Epidermal melanocyte (primary cell): Measurements from ENCODE around the gene SLF2.
"Not testable (repeated sequence)": the region's sequence is repeated elsewhere in the genome, so short reads cannot be mapped to it uniquely, and the experiment has no call there.

Experiments used
- DNase-seq: peaks from one replicate; pipeline ENCODE4 v3.0.0; 2011; ENCODE audit warnings: low spot score; ENCODE audit not compliant: insufficient read length

Gene SLF2

DNA sequence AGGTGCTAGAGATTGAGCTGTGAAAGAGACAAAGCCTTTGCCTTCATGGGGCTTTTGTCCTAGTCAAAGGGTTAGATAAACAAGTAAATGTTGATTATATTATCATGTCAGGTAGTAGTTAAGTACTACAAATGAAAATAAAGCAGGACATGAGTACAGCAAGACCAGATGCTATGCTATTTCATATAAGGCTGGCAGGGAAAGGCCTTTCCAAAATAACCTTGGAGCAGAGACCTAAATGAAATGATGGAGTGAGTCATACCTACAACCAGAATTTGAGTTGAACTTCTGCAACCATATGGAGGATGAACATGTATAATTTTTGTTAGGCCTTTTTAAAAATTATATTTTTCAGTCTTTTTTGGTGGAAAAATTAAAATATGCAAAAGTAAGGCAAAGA lies 33.0 kb downstream of the SLF2 start:
- no peak for DNase-seq

DNA sequence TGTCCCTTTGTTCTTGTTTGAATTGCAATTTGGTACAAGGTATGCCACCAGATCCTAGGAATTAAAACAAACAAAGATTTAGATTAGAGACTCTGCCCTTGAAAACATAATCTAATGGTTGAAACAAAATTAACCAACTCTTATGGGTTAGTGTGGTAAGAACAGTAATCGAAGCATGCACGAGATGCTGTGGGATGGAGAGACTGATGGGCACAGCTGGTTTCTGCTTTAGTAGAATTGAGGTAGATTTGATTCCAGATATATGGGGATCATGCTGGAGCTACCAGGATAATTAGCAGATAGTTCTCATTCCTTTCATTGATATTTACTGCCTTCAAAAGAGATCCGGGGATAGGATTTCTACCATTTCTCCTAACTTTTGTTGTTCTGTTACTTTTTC lies 36.2 kb downstream of the SLF2 start:
- DNase-seq, result no peak

DNA sequence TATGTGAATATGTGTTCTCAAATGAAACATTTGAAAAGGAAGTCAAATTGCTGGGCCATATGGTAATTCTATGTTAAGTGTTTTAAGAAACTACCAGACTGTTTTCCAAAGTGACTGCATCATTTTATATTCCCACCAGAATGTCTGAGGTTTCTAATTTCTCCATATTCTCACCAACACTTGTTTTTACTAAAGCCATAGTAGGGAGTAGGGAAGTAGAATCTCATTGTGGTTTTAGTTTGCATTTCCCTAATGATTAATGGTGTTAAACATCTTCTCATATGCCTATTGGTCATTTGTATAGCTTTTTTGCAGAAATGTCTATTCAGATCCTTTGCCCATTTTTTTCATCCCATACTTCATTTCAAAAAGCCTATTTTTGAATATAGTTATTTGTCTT lies 47.5 kb downstream of the SLF2 start:
- DNase-seq, result no peak

DNA sequence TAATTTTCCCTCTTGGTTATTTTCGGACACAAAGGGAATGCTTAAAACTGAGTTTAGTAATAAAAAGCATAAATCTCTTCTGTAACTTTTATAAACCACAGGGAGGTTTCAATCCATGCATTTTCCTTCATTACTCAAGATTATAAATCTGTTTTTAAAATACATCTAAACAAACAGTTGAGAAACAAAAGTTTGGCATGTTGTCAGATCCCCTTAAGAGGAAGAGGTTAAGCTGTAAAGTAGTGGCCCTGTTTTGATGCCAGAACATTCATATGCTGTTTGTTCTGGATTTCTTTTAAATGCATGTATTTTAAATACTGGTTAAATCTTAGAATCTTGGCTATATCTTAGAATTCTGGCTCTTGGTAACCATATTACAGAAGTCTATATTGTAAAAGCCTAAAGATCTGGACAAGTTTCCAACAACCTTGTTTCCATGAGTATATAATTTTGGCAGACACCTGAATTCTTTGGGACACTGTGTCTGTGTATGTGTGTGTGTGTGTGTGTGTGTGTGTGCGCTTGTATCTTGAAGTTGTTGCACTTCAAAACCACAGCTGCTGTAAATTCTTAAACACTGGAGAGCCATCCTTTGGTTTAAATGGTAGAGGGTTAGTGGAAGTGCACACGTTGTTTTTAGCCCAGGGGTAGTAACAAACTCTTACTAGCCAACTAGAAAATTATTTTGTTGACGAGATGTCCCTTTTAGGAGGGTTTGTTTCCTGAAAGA lies 49.8 kb downstream of the SLF2 start:
- DNase-seq, result no peak

- no peak for DNase-seq
Measured at GRCh38 chr10:100963826-100964225, 51.1 kb downstream of the SLF2 start.

GRCh38 chr10:100965820-100966219 lies 53.1 kb downstream of the SLF2 start:
- no peak for DNase-seq

DNA sequence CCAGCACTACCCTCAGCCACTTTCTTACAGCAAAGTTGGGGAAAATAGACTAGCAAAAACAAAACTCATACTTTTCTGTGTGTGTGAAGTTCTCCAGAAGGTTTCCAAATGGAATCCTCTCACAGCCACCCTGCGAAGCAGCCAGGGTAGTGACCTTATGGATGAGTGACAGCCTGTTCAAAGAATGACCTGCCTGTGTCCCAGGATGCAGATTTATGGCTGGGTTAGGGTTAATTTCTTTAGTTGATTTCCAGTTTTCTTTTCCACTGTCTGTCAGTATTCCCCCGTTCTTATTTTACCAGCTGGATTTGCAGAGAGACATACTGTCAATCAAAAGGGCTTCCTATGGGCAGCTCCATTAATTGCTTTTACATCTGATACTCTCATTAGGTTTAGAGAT lies 54.1 kb downstream of the SLF2 start:
- no peak for DNase-seq

GRCh38 chr10:100967332-100967731 lies 54.6 kb downstream of the SLF2 start:
- DNase-seq, result no peak

DNA sequence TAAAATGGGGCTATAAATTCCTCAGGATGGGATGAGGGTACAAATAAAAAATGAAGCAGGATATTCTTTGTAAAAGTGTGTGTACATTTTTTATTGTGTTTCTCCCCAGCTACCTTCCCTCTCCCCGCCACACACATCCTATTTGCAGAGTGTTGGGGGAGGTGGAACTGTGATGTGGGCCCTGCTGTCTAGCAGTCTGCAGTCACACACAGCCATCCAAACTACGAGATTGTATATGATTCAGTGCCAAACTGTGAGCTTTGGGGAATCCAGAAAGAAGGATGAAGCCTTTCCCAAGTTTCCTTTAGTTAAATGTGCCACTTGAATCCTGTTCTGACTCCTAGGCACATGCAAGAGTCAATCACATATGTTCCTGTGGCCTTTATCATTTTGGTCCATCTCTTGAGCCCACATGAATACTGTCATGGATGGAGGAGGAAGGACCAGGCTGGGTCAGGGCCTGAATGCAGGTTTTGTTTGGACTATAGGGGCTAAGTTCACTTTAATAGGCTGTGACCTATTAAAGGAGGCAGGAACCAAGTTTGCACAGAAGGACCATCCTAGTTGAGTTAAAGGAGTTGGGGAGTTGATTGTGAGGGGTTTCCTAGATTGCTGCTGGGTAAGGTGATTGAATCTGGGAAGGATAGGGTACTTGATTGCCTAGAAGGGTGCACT lies 55.4 kb downstream of the SLF2 start:
- no peak for DNase-seq

GRCh38 chr10:100968863-100969186 lies 56.1 kb downstream of the SLF2 start:
- DNase-seq, result no peak

DNA sequence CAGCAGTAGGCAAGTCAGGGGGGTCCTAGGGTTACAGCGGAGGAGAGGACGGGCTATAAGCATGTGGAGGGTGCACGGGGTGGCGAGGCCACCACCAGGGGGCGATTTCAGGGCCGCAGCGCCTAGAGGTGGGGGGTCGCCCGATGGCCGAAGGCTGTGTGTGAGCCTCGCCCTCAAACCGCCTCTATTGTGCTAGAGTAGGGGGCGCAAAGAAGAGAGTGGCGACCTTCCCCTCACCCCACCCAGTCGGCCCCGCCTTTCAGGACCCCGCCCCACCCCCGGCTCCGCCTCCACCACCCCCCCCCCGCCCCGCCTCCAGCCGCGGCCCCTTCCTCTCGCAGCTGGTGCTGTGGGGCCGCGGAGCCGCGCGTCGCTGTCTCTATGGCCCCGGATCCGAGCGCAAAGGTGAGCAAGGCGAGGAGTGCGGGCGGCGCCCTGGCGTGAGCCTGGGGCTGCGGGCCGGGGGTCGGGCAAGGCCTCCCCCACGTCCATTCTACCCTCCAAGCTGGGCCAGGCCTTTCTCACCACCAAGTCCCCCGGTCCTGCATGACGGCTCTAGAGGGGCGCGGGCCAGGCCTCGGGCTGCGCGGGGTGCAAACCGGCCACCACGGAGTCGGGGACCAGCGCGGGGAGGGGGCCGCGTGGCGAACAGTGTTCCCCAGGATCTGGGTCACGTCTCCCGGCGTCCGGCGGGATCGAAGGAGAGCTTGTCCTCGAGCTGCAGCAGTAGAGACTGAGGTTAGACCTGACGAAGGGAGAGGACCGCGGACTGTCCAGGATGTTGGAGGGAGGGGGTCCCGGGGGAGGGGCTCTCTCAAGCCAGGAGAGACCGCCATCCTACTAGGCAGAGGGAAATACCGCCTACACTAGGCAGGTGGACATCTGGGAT lies 56.7 kb downstream of the SLF2 start, which contains the start of gene SEMA4G:
TSS of gene SEMA4G (plus strand) at position 318 of the 889 bp plus-strand sequence. CDS start 3,409 bp downstream, outside the sequence.
- peak; percentile 65 for DNase-seq

DNA sequence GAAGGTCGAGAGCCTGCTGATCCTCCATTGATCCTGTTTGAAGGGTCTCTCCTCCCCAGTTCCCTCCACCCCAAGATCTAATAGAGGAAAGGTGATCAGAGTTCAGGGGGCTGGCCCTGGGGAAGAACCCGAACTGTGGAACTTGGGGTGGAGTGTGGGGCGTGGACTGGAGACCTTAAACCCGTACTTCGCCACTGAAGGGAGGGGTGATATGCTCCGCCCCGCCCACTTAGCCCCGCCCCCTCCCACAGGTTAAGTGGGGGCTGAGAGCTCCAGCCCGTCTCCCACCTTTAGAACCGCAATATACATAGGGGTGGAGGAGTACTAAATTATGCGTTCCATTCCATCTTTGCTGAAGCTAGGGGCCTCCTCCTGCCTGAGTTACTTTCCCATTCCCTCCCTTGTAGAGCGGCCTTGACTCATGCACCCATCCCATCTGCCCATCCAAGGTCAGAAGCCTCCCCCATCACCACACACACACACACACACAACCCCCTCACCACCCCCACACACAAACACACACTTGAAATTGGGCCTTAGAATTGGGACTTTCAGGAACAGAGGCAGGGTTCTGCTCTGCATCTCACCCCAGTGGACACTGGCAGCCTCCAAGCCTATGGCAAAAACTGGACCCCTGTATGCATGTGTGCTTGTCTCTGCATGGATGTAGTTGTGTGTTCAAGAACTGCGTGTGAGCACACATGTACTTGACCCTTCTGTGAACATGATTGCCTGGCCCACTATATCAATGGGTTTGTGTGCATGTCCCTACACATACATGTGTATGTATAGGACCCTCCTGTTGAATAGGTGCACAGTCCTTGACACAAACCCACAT lies 57.5 kb downstream of the SLF2 start:
- no peak for DNase-seq

DNA sequence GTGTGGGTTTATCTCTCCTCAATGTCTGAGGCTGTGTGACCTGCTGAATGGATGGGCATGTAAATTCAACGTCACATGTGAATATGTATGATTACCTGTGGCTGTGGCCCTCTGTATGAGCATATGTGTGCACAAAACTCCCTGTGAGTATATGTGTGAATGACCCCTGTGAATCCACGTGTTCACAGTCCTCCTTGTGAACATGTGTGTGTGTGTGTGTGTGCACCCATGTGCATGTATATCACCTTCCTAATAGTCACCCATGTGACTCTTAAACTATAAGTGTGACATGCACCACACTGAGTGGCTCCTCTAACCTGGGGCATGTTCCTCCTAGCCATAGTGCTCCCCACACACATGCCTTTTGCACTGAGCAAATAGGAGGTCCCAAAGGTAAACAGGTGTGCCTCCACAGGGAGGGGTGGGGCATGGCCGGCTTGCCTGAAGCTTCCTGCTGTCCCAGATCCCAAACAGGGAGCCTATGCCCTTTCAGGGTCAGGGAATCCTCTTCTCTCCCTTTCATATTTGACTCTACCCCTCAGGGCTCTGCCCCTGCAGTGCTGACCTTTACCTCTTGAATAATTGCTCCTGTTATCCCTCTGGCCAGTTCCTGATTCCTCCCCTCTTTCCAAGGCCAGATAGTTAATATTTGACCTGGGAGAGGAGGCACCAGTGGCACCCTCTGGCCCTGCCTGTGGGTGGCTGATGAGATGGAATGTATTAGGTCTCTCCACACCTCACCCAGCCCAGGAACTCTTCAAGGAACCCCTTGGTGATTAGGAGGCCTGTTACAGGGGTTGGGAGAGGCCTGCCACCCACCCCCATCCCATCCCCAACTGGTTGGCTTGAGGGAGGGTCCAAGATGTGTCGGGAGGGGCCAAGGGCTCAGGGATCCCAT lies 58.4 kb downstream of the SLF2 start:
- no peak for DNase-seq

DNA sequence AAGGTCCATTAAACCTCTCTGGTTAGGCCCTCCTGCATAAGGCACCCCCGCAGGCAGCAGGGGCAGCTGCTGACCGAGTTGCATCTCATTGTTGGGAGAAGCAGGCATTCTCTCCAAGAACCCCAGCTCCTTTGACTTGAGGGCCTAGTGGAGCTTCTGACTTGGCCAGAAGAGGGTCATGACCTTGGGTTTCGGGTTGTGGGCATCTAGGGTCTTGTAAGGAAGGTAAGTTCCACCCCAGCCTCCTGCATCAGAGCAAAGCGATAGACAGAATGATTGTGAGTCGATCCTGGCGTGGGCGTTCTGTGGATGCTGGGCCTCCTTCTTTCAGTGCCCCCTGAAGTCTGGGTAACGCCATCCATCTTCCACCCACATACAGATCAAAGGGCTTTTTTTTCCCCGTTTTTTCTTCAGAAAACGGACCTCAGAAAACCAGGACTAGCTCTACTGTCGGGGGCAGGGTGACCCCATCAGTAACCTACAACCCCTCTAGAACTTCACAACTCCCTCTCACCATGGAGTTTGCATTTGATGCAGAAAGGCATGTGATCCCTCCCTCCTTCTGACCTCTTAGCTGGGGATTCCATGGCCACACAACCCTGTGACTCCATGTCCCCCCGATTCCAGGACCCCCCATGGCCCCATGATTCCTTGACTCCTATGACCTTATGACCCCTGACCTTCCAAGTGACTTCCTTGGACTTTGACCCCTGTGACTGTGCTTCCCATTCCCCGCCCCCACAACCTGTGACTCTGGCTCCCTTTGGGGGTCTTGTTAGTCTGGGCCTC lies 59.5 kb downstream of the SLF2 start:
- no peak for DNase-seq

DNA sequence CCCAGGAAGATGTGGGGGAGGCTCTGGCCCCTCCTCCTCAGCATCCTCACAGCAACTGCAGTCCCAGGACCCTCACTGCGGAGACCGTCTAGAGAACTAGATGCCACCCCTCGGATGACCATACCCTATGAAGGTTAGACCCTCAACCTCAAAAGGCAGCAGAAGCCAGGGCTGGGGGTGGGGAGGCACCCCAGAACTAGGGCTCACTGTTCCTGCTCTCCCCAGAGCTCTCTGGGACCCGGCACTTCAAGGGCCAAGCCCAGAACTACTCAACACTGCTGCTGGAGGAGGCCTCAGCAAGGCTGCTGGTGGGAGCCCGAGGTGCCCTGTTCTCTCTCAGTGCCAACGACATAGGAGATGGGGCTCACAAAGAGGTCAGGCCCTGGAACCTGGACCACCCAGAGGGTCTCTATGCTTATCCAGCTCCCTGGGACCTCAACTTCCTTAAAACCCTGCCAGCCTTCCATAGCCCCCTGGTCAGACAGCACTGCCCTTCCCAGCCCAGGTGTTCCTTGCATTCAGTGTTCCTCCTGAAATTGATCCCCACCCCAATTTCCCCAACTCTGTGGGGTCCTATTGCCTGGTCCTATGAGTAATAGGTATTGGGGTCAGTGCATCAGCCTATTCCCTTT lies 60.3 kb downstream of the SLF2 start:
- no peak for DNase-seq

DNA sequence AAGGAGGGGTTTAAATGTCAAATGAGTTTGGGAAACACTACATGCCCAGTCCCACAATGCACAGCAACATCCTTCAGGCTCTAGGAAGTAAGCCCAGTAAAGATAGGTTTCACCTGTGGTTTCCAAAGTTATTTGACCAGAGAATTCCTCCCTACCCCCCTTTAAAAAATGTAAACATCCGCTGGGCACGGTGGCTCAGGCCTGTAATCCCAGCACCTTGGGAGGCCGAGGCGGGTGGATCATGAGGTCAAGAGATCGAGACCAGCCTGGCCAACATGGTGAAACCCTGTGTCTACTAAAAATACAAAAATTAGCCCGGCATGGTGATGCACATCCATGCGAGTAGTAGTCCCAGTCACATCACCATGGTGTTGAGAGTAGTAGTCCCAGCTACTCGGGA lies 62.6 kb downstream of the SLF2 start:
- DNase-seq, result not testable (repeated sequence)

DNA sequence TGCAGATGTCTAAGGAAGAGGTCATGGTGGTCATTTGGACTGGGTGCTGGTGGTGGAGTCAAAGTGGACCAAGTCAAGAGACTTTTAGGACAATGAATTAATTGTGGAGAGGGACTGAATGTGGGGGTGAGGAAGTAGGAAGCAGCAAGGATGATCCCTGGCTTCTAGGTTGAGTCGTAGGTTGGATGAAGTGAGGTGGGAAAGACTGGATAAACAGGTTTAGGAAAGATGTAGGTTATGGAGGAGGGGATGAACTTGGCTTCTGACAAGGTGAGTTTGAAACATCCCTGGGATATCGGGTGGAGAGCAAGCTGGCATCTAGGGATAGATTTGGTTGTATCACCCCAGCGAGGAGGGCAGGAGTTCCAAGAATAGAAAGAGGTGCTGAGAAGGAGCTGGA lies 64.1 kb downstream of the SLF2 start:
- no peak for DNase-seq

DNA sequence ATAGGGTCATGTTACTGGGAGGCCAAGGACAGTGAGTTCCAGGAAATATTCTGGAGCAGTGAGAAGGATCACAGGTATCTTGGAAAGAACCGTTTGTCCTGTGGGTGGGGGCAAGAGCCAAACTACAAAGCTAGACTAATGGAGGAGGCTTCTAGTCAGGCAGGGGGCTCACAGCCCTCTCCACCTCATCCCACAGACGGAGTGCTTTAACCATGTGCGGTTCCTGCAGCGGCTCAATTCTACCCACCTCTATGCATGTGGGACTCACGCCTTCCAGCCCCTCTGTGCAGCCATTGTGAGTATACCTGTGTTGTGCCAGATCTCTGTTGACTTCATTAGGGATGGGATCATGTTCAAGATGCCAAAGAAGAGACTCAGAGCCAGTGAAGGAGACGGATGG lies 64.7 kb downstream of the SLF2 start:
- DNase-seq, result no peak
